ENCODE measurements around the gene CCL26.
A peak's percentile ranks its signal among the peaks of the same experiment; 100 is the strongest.
"Not testable (repeated sequence)": the region's sequence is repeated elsewhere in the genome, so short reads cannot be mapped to it uniquely, and the experiment has no call there.

Gene CCL26

GRCh38 chr7:75737856-75738603, 34.0 kb downstream of the CCL26 start:
- no peak for DNase-seq

GRCh38 chr7:75735581-75736350, 36.2 kb downstream of the CCL26 start:
- DNase-seq: no peak

GRCh38 chr7:75734586-75735458, 37.2 kb downstream of the CCL26 start:
- DNase-seq: no peak

GRCh38 chr7:75732764-75733630, 39.0 kb downstream of the CCL26 start:
- DNase-seq: no peak

GRCh38 chr7:75732016-75732521, 39.9 kb downstream of the CCL26 start:
- no peak for DNase-seq

- DNase-seq: peak; percentile 15
These were observed 42.1 kb downstream of the CCL26 start for GRCh38 chr7:75729851-75730274.

GRCh38 chr7:75727881-75728593, 44.0 kb downstream of the CCL26 start:
- peak; percentile 60 for DNase-seq

- not testable (repeated sequence) for DNase-seq
These were observed 44.7 kb downstream of the CCL26 start for GRCh38 chr7:75727351-75727750.

- no peak for DNase-seq
These were observed 46.7 kb downstream of the CCL26 start for GRCh38 chr7:75725306-75725705.

GRCh38 chr7:75723444-75723843, 48.6 kb downstream of the CCL26 start:
- no peak for DNase-seq

GRCh38 chr7:75722373-75722772, 49.6 kb downstream of the CCL26 start:
- no peak for DNase-seq

GRCh38 chr7:75721922-75722321, 50.1 kb downstream of the CCL26 start:
- DNase-seq: not testable (repeated sequence)

GRCh38 chr7:75721426-75721825, 50.6 kb downstream of the CCL26 start:
- DNase-seq: no peak

GRCh38 chr7:75719626-75720025, 52.4 kb downstream of the CCL26 start:
- DNase-seq: no peak
